ENCODE results near the gene TSHZ2. TPM values are rescaled to one million over a fixed set of nuclear protein-coding genes. Genes with fewer than 3 reads are reported as not detected.
"Not testable (repeated sequence)": the region's sequence is repeated elsewhere in the genome, so short reads cannot be mapped to it uniquely, and the experiment has no call there.

The TSHZ2 gene
- total RNA-seq, 1 donor from 2014 or later, result 0.27 TPM

DNA sequence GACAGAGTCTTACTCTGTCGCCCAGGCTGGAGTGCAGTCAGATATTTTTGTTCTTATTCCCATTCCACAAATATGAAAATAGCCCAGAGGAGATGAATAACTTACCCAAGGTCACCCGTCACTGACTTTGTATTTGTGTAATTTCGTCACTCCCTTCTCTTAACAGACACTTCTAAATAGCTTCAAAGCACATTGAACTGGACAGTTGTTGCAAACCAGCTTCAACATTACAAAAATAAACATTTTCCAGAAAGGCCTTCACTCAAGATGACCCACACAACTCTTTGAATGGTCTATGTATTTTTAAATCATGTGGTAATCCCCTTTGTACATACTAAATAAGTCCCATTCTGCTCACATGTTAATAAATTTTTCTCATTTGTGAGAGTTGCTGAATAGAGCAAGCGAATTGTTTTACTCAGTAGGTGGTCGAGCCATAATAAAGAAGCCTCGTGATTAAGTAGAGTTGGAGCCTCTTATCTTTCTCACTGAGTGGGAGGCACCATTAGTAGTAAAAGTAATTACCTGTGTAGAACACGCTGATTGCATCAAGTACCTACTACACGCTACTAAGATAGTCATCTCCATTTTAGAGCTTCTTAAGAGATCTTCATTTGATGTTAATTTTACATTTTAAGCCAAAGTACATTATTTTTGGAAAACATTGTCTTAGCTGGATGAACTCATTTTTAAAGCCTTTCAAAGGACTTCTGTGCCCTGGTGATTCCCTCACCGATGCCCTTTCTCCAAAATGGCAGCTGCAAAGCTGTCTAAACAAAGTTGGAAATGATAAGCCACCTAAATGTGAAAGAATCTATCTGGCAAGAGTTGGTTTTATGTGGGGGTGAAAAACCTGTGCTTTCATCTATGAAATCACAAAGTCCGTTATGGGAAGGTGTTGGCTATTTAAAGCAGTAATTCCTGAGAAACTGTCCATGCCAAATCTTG lies 110.0 kb downstream of the TSHZ2 start:
- DNase-seq (ENCODE audit: low read depth), result peak; percentile 5

DNA sequence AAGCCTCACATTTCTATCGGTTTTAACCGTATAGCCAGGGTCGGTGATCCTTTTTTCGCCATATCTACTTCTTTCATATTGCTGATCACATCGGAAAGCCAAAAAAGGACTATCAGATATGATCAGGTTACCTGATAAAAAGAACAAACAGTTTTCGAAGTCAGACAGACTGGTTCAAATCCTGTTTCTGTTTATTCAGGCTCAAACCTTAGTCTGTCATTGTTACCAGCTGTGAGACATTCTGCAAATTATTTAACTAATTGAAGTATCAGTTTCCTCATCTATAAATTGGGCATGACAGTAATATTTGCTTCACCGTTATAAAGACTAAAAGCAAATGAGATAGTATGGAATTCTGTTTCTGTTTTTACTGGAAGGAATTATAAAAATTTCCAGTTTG lies 111.3 kb downstream of the TSHZ2 start:
- DNase-seq (ENCODE audit: low read depth), result no peak

- no peak for DNase-seq (ENCODE audit: low read depth)
Measured at GRCh38 chr20:53084408-53084997, 112.3 kb downstream of the TSHZ2 start.

- no peak for DNase-seq (ENCODE audit: low read depth)
Measured at GRCh38 chr20:53085720-53086119, 113.6 kb downstream of the TSHZ2 start.

DNA sequence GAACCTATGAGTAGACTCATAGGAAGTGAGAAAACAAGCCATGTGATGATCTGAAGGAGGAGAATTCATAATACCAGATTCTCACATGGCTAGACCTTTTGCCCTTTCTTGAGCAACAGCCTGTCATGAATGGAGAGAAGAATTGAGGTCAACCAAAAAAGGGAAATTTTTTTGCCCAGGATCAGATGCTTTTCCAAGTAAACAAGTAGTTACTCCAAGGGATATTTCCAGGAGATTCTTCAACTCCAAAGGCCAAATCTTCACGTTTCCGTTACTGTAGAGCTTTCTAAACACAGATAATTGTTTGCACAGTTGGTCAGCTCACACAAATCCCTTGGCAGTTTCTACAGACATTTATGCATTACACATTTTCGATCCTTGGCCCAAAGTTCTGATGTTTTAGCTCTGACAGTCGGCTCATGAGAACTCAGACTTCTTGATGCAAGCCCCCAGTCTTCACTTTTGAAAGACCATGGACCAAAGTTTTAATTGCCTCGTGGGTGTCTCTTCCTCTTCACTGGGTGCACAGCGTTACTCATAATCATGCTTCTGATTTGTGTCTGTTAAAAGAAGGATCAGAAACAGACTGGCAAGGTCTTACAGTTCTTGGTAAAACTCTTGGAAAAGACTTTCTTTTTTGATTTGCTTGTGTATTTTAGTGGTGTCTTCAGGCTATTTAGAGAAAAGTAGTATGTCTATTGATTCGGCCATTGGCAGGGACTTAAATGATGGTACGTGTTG lies 115.0 kb downstream of the TSHZ2 start:
- no peak for DNase-seq (ENCODE audit: low read depth)

- no peak for DNase-seq (ENCODE audit: low read depth)
Measured at GRCh38 chr20:53088786-53089185, 116.6 kb downstream of the TSHZ2 start.

DNA sequence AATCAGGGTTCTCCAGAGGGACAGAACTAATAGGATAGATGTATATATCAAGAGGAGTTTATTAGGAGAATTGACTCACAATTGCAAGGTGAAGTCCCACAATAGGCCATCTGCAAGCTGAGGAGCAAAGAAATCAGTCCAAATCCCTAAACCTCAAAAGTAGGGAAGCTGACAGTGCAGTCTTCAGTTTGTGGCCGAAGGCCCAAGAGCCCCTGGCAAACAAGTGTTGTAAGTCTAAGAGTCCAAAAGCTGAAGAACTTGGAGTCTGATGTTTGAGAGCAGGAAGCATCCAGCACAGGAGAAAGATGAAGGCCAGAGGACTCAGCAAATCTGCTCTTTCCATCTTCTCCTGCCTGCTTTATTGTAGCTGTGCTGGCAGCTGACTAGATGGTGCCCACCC lies 117.7 kb downstream of the TSHZ2 start:
- DNase-seq (ENCODE audit: low read depth), result not testable (repeated sequence)

DNA sequence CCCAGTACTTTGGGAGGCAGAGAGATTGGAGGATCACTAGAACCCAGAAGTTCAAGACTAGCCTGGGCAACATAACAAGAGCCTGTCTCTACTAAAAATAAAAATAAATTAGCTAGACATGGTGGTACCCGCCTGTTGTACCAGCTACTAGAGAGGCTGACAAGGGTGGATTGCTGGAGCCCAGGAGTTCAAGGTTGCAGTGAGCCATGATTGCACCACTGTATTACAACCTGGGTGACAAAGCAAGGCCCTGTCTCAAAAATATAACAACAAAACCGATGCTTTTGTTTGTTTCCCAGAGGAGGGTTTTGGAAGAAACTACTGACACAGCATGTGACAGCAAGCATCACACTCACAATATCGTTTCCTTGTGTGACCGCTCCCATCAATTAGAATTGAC lies 119.6 kb downstream of the TSHZ2 start:
- DNase-seq (ENCODE audit: low read depth), result no peak

DNA sequence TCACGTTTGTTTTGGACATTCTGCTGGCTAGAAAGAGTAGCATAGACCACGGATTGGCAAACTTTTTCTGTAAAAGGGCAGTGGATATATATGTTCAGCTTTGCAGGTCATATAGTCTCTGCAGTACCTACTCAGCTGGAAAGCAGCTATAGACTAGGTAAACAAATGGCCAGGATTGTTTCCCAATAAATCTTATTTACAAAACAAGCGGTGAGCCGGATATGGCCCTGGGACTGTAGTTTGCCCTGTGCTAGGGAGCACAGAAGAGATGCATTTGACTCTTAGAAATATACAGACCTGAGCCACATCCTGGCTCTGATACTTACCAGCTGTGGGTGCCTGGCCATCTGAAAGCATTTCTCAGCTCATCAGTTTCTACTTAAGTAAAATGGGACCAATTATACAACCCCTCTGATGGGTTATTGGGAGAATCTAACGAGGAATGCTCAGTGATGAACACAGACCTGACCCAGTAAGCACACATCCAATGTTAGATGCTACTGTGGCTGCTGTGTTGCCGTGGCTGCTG lies 120.7 kb downstream of the TSHZ2 start:
- no peak for DNase-seq (ENCODE audit: low read depth)

DNA sequence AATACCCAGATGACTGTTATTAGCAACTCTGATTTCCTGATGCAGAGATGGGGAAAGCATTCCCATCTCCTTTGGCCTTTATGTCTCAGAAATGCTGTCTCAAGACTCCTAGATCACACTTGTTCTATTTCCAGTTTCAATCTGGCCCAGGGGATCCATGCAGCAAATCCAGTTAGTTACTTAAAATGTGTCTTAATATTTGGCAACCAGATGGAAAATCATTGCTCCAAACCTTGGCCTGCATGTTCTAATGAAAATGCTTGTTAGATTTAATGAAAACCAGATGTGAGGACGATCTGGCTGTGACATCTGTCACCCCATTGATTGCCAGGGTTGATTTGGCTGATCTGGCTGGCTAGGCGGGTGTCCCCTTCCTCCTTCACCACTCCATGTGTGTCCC lies 125.2 kb downstream of the TSHZ2 start:
- DNase-seq (ENCODE audit: low read depth), result no peak

DNA sequence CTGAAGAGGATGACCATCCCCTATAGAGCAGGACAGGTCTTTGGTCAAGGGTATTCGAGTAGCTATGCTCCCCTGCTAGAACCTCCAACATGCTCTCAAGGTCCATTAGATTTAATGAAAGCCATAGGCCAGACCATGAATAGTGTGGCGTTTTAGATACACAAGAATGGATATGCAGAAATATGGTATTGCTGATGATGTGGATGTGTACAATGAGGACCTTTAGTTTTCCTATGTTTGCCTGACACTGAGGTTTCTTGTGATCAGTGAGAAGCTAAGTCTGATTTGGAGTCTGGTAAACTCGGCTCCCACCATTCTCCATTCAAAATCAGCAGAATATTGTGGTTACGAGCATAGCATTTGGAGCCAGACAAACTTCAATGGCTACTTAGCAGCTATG lies 125.6 kb downstream of the TSHZ2 start:
- no peak for DNase-seq (ENCODE audit: low read depth)

GRCh38 chr20:53098621-53099020 lies 126.5 kb downstream of the TSHZ2 start:
- DNase-seq (ENCODE audit: low read depth), result no peak

DNA sequence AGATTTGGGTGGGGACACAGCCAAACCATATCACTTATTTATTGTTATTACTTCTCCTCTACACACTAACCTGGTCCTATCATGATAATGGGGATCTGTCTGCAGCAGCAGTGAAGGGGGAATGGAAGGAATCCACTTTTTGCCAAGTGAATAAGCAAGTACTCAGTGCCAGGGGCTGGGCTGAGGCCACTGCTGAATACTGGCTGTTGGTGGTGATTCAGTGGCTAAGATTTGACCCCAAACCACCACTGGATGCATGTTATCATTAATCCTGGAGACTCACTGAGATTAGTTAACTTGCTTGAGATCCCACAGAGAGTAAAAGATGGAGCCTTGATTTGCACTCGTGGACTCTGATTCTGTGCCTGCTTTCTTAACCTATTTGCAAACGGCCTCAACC lies 127.7 kb downstream of the TSHZ2 start:
- no peak for DNase-seq (ENCODE audit: low read depth)

DNA sequence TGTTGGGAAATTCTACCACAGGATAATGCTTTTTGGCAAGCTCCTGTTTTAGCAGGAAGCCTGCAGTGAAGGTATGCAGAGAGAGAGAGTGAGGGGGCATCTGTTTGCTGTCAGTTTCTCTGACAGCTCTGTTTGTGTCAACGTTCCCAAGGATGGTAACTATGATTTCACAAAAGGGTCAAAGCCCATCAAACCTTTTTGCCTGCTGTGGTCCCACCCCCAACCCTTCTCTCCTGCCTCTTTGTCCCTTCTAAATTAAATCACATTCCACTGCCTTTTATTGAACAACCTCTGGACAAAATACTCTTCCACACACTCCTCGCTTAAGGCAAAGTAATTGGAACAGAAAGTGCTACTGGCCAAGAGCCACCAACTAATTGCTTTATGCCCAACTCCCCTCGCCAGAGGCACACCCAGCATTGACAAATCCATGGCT lies 128.3 kb downstream of the TSHZ2 start:
- no peak for DNase-seq (ENCODE audit: low read depth)

GRCh38 chr20:53101992-53102760 lies 130.0 kb downstream of the TSHZ2 start:
- no peak for DNase-seq (ENCODE audit: low read depth)

- no peak for DNase-seq (ENCODE audit: low read depth)
Measured at GRCh38 chr20:53103124-53103523, 131.0 kb downstream of the TSHZ2 start.

GRCh38 chr20:53104884-53105283 lies 132.7 kb downstream of the TSHZ2 start:
- no peak for DNase-seq (ENCODE audit: low read depth)

DNA sequence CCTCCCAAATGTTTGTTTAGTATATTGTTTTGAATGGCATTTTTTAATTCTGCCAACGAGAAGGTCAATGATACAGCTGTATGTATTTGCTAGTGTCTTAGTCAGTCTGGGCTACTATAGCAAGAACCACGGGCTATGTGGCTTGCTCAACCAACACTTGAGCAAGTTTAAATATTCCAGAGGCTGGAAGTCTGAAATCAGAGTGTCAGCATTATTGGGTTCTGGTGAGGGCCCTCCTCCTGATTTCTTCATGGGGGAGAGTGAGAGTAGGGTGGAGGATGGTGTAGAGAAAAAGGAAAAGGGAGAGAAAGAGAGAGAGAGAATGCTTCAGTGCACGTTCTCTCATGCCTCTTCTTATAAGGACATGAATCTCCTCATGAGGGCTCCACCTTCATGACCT lies 144.6 kb downstream of the TSHZ2 start:
- no peak for DNase-seq (ENCODE audit: low read depth)

DNA sequence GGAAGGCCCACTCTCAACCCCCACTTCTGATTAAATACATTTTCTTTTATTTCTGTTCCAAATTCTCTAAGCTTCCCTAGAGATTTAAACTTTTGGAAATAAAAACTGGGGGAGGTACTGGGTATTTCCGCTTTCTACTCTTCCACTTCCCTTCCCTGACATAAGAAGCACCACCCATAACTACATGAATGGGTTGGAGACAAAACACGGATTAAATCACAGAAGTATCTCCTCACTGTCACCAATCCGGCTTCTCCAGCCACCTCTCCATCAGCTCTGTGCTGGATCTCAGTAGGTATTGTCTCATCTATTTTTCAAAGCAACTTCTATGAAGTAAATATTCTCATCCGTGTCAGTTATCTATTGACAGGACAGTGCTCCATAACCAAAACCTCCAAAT lies 150.7 kb downstream of the TSHZ2 start:
- no peak for DNase-seq (ENCODE audit: low read depth)

DNA sequence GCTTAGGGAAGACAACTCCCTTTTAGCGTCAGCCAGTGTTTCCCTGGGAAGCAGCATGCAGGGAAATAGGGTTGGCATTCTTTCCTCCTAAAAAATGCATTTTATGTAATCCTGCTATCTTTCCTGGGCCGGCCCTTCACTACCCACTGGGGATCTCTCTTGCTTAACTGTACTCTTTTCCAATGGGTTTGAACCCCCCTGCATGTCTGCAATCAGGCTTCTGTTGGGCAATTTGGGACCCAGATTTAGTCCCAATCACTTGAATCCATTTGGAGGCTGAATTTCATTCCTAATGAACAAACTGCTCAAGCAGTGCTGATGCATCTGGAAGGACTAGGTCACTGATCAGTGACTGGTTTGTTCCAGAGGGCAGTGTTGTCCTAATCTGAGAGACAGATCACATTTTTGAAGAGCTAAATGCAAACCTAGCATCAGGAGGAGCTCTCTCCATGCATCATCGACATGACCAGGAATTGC lies 152.0 kb downstream of the TSHZ2 start:
- no peak for DNase-seq (ENCODE audit: low read depth)

GRCh38 chr20:53124803-53125202 lies 152.6 kb downstream of the TSHZ2 start:
- DNase-seq (ENCODE audit: low read depth), result no peak
